Measurements from ENCODE around the gene RAPGEF1.
A peak's percentile ranks its signal among the peaks of the same experiment; 100 is the strongest.

Gene RAPGEF1

DNA sequence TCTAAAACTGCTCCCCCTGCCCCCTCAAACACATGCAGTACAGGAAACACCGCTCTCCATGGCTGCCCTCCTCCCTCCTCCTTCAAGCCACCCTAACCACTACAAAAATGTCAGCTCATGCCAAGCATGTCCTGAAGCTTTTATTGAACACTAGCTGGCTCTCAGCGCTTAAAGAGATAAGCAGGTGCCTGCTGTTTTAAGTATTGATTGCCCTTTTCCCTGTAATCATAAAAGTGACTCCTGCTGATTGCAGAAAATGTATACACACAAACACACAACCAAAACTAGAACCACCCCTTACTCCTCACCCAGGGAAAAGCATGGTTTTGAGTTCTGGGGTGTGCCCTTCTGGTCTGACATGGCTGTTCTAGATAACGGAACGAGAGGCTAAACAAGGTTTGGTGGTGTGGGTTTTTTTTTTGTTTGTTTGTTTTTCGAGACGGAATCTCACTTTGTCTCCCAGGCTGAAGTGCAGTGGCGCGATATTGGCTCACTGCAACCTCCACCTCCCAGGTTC, 205.1 kb downstream of the RAPGEF1 start:
- Histone ChIP-seq H3K9me3 (ENCODE audit: control insufficient read depth in 1 of 2, low read length in 2 of 2) (no peaks in the 10 kb centered on the region), H3K4me1 (ENCODE audit: control insufficient read depth in 1 of 2, insufficient read depth in 2 of 2, low read length in 2 of 2) (peaks cover 6 to 8% of the 10 kb centered on the region in 2 donors), H3K27ac (ENCODE audit: low read length) (no peak overlapping the region), H3K27me3 (ENCODE audit: low read depth, low read length) (no peaks in the 10 kb centered on the region), H3K4me3 (ENCODE audit: low read depth in 1 of 2, low read length in 2 of 2) (no peak overlapping the region), H3K36me3 (ENCODE audit: control insufficient read depth in 1 of 2, insufficient read depth in 2 of 2, low read length in 2 of 2) (no peaks in the 10 kb centered on the region)

DNA sequence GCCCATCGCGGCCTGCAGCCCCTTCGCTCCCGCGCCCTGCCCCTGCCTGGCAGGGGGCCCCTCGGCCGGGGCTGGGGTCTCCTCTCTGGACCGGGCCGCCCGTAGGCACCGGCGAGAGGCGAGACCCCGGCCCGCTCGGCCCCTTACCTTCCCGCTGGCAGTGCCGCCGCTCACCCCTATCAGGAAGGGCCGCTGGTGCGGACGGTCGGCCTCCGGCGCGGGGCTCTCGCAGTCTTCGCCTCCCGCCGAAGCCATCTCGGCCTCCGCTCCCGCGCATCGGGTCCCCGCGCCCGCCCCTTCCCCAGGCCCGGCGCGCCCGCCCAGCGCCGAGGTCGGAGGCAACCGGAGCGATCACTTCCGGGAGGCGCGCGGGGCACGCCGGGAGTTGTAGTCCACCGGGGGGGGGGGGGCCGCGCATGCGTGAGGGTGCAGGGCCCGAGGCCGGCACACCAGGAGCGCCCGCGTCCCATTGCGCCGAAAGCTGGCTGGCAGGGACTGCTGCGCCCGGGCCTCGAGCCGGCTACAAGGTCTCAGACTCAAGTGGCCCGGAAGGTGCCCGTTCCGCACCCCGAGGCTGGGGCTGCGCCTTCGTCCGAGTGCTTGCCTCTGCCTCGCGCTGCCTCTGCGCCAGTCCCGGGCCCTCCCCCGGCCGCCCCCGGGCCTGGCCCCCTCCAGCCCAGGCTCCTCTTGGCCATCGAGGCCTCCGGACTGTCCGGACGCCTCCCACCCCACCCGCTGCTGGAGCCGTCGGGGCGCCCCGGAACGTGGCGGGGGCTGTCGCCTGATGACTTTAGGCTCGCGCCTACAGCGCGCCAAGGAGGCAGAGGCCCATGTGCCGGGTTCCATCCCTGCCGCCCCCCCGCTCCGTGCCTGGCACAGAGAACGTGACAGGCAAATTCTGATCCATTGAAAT, 208.7 kb downstream of the RAPGEF1 start, which contains the start of gene UCK1:
Gene UCK1 (minus strand): TSS at position 344 of the 913 bp plus-strand sequence. CDS start 89 bp downstream, at position 255.
- Histone ChIP-seq H3K36me3 (ENCODE audit: control insufficient read depth in 1 of 2, insufficient read depth in 2 of 2, low read length in 2 of 2) (peaks cover 16 to 25% of the 10 kb centered on the region in 2 donors), H3K9me3 (ENCODE audit: control insufficient read depth in 1 of 2, low read length in 2 of 2) (no peaks in the 10 kb centered on the region), H3K4me1 (ENCODE audit: control insufficient read depth in 1 of 2, insufficient read depth in 2 of 2, low read length in 2 of 2) (peaks cover 6 to 13% of the 10 kb centered on the region in 2 donors), H3K27me3 (ENCODE audit: low read depth, low read length) (no peaks in the 10 kb centered on the region), H3K27ac (ENCODE audit: low read length) (no peak within 1 kb of the TSS), H3K4me3 (ENCODE audit: low read depth in 1 of 2, low read length in 2 of 2) (peak within 1 kb of the TSS; percentile 74 to 85)

DNA sequence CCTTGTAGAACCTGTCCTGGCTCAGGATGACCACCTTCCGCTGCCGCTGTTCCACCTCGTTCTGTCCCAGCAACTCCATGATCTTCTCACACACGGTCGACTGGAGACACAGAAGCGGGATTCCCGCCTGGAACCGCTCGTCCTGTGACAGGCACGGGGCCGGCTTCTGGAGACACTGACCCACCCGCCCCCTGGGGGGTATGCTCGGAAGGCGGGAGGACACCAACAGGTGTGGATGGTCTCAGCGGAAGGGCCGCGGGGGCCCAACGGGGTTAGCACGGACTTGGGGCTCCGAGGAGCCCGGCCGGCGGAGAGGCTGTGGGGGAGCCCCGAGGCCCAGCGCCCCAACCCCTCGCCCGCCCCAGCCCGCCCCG, 209.3 kb downstream of the RAPGEF1 start:
- peaks cover 6 to 13% of the 10 kb centered on the region in 2 donors for H3K4me1 ChIP-seq (ENCODE audit: control insufficient read depth in 1 of 2, insufficient read depth in 2 of 2, low read length in 2 of 2)
- H3K27ac ChIP-seq (ENCODE audit: low read length): no peak overlapping the region

DNA sequence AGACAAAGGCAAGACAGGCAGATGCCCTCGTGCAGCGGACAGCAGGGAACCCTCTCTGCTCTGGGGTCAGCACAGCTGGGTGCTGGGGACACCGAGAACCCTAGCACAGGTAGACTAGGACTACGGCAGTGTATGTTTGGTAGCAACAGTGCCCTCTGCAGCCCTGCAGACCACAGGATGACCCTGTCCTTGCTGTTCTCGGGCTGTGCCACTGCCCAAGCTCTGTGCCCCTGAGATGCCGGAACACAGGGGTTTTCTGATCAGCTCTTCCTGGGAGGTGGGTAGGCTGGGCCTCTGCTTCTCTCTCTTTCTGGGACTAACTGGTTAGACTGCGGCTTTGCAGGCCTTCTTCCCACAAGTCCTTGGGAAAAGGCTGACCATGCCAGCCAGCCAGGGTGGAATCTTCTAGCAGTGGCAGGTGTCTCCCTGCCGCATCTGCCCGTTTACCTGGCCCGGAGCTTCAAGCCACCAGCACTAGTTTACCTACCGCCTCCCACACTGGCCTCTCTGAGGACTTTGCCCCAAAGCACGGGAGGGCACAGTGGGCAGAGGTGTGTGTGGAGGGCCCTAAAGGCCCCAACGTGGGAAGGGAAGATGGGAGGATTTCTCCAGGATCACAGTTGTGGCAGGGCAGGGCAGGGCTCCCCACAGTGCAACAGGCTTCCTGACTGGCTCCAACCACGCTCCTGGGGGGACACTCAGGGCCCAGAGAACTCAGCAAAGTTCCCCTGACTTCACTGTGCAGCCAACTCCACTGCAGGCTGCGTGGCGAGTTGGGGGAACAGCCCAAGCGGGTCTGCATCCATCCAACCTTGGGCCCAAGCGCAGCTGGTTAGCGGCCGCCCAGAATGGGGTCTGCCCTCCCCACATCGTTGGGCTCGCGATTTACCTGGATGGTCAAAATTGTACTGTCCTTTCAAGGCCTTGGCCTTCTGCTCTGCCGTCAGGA, 210.0 kb downstream of the RAPGEF1 start:
- Histone ChIP-seq H3K36me3 (ENCODE audit: control insufficient read depth in 1 of 2, insufficient read depth in 2 of 2, low read length in 2 of 2) (peaks cover 25 to 32% of the 10 kb centered on the region in 2 donors), H3K4me3 (ENCODE audit: low read depth in 1 of 2, low read length in 2 of 2) (peak overlapping the region; percentile 74 to 85), H3K27me3 (ENCODE audit: low read depth, low read length) (no peaks in the 10 kb centered on the region), H3K9me3 (ENCODE audit: control insufficient read depth in 1 of 2, low read length in 2 of 2) (no peaks in the 10 kb centered on the region), H3K4me1 (ENCODE audit: control insufficient read depth in 1 of 2, insufficient read depth in 2 of 2, low read length in 2 of 2) (peaks cover 6 to 13% of the 10 kb centered on the region in 2 donors), H3K27ac (ENCODE audit: low read length) (no peak overlapping the region)

More for the DNA sequence above, 209.3 kb downstream of the RAPGEF1 start:
- H3K27me3 ChIP-seq (ENCODE audit: low read depth, low read length): no peaks in the 10 kb centered on the region
- no peaks in the 10 kb centered on the region for H3K9me3 ChIP-seq (ENCODE audit: control insufficient read depth in 1 of 2, low read length in 2 of 2)
- H3K36me3 ChIP-seq (ENCODE audit: control insufficient read depth in 1 of 2, insufficient read depth in 2 of 2, low read length in 2 of 2): peaks cover 22 to 29% of the 10 kb centered on the region in 2 donors
- H3K4me3 ChIP-seq (ENCODE audit: low read depth in 1 of 2, low read length in 2 of 2): peak overlapping the region; percentile 74 to 85

DNA sequence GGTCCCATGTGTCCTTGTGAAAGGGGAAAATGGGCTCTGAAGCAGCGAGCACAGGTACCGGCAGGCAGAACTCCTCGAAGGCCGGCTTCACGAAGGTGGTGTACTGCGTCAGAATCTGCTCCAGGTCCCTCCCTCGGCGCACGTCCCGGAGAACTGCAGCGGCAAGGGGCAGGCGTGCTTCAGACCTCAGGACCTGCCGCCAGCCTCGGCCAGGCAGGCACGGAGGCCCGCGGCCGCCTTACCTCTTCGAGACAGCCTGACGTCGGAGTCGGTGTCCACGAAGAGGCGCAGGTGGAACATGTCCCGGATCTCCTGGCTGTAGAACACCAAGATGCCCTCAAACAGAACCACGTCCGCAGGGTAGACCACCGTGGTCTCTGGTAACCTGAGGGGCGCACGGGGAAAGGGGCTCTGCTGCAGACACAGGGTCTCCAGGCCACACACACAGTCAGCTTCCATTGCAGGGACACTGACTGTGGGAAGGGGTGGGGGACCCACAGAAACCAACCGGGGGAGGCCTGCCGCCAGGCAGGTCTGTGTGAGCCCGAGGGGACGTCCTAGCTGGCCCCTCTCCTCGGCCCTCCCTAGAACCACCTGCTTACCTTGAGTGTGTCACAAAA, 210.9 kb downstream of the RAPGEF1 start:
- H3K27me3 ChIP-seq (ENCODE audit: low read depth, low read length): no peaks in the 10 kb centered on the region
- H3K36me3 ChIP-seq (ENCODE audit: control insufficient read depth in 1 of 2, insufficient read depth in 2 of 2, low read length in 2 of 2): peaks cover 29 to 40% of the 10 kb centered on the region in 2 donors
- no peaks in the 10 kb centered on the region for H3K9me3 ChIP-seq (ENCODE audit: control insufficient read depth in 1 of 2, low read length in 2 of 2)
- H3K27ac ChIP-seq (ENCODE audit: low read length): no peak overlapping the region
- H3K4me3 ChIP-seq (ENCODE audit: low read depth in 1 of 2, low read length in 2 of 2): no peak overlapping the region
- peaks cover 6 to 13% of the 10 kb centered on the region in 2 donors for H3K4me1 ChIP-seq (ENCODE audit: control insufficient read depth in 1 of 2, insufficient read depth in 2 of 2, low read length in 2 of 2)

DNA sequence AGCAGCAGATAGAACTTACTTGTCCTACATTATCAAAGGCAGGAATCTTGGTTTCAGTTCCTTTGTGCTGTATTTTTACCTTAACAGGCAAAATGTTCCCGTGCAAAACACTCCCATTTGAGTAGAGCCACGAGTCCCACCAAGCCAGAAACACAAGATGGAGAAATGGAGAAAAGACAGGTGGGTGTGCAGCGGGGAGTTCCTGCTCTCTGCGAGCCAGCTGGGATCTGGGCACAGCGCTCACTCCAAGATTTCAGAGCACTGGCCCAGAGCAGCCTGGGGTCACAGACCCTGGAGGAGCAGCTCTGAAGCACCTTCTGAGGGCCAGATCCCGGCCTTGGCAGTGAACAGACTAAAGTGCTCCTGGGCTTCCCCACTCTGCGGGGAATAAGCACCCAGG, 211.7 kb downstream of the RAPGEF1 start:
- H3K4me3 ChIP-seq (ENCODE audit: low read depth in 1 of 2, low read length in 2 of 2): no peak overlapping the region
- H3K4me1 ChIP-seq (ENCODE audit: control insufficient read depth in 1 of 2, insufficient read depth in 2 of 2, low read length in 2 of 2): peaks cover 6 to 13% of the 10 kb centered on the region in 2 donors
- no peak overlapping the region for H3K27ac ChIP-seq (ENCODE audit: low read length)
- peaks cover 35 to 46% of the 10 kb centered on the region in 2 donors for H3K36me3 ChIP-seq (ENCODE audit: control insufficient read depth in 1 of 2, insufficient read depth in 2 of 2, low read length in 2 of 2)
- H3K27me3 ChIP-seq (ENCODE audit: low read depth, low read length): no peaks in the 10 kb centered on the region
- H3K9me3 ChIP-seq (ENCODE audit: control insufficient read depth in 1 of 2, low read length in 2 of 2): no peaks in the 10 kb centered on the region
